Measurements from ENCODE around the gene UAP1L1.
A peak's percentile ranks its signal among the peaks of the same experiment; 100 is the strongest.

Gene UAP1L1

GRCh38 chr9:137068539-137069507, 8.5 kb upstream of the UAP1L1 start:
- Histone ChIP-seq H3K4me1 (ENCODE audit: control insufficient read depth in 1 of 2, insufficient read depth in 2 of 2, low read length in 2 of 2) (peaks cover 10 to 18% of the 10 kb centered on the region in 2 experiments), H4K8ac (ENCODE audit: low read depth, low read length) (no peak overlapping the region), H4K91ac (ENCODE audit: low read depth, low read length) (no peak overlapping the region), H3K9me3 (ENCODE audit: insufficient read depth, low read depth, low read length) (peaks cover 2% of the 10 kb centered on the region), H3K79me1 (ENCODE audit: low read length) (peaks cover 2% of the 10 kb centered on the region), H3K4me3 (ENCODE audit: low read depth, low read length) (no peak overlapping the region), H3K9ac (ENCODE audit: low read length) (no peak overlapping the region), H3K27ac (ENCODE audit: low read depth, low read length) (no peak overlapping the region), H4K12ac (ENCODE audit: low read depth, low read length) (no peak overlapping the region), H3K4ac (ENCODE audit: low read depth, low read length) (no peak overlapping the region), H3K27me3 (ENCODE audit: insufficient read depth, low read length) (no peaks in the 10 kb centered on the region), H2BK120ac (ENCODE audit: insufficient read depth, low read length, poor library complexity) (no peak overlapping the region), H2AFZ (ENCODE audit: insufficient read depth, low read length, poor library complexity) (no peak overlapping the region), H3K23ac (ENCODE audit: low read length) (no peak overlapping the region), H3K36me3 (ENCODE audit: control insufficient read depth in 1 of 2, insufficient read depth in 2 of 2, low read length in 2 of 2) (peaks cover 2 to 3% of the 10 kb centered on the region in 2 experiments), H2AK5ac (ENCODE audit: low read length) (no peak overlapping the region), H2BK5ac (ENCODE audit: low read depth, low read length, poor library complexity) (no peak overlapping the region), H2BK12ac (ENCODE audit: low read length) (no peak overlapping the region), H3K14ac (ENCODE audit: low read length) (no peak overlapping the region), H3K79me2 (ENCODE audit: control insufficient read depth, insufficient read depth, low read length, poor library complexity) (no peaks in the 10 kb centered on the region), H3K18ac (ENCODE audit: low read length) (no peak overlapping the region), H3K4me2 (ENCODE audit: low read length) (peak overlapping the region; percentile 82)
- WGBS (ENCODE audit: extremely low coverage, insufficient coverage, insufficient read length) = no CpG with 5 or more reads among the region's 17 CpGs
- DNase-seq = no peak

GRCh38 chr9:137069508-137070091, 7.7 kb upstream of the UAP1L1 start:
- Histone ChIP-seq H3K4me2 (ENCODE audit: low read length) (peak overlapping the region; percentile 82), H3K14ac (ENCODE audit: low read length) (no peak overlapping the region), H3K9me3 (ENCODE audit: insufficient read depth, low read depth, low read length) (peaks cover 2% of the 10 kb centered on the region), H2AK5ac (ENCODE audit: low read length) (no peak overlapping the region), H4K91ac (ENCODE audit: low read depth, low read length) (no peak overlapping the region), H4K8ac (ENCODE audit: low read depth, low read length) (no peak overlapping the region), H3K79me1 (ENCODE audit: low read length) (peaks cover 2% of the 10 kb centered on the region), H3K36me3 (ENCODE audit: control insufficient read depth in 1 of 2, insufficient read depth in 2 of 2, low read length in 2 of 2) (peaks cover 0 to 3% of the 10 kb centered on the region in 2 experiments), H3K18ac (ENCODE audit: low read length) (no peak overlapping the region), H3K4me3 (ENCODE audit: low read depth, low read length) (peak overlapping the region; percentile 74), H3K4ac (ENCODE audit: low read depth, low read length) (no peak overlapping the region), H3K4me1 (ENCODE audit: control insufficient read depth in 1 of 2, insufficient read depth in 2 of 2, low read length in 2 of 2) (peaks cover 10 to 18% of the 10 kb centered on the region in 2 experiments), H2BK120ac (ENCODE audit: insufficient read depth, low read length, poor library complexity) (no peak overlapping the region), H2BK5ac (ENCODE audit: low read depth, low read length, poor library complexity) (no peak overlapping the region), H3K9ac (ENCODE audit: low read length) (no peak overlapping the region), H3K27ac (ENCODE audit: low read depth, low read length) (no peak overlapping the region), H4K12ac (ENCODE audit: low read depth, low read length) (no peak overlapping the region), H2BK12ac (ENCODE audit: low read length) (no peak overlapping the region), H3K27me3 (ENCODE audit: insufficient read depth, low read length) (no peaks in the 10 kb centered on the region), H2AFZ (ENCODE audit: insufficient read depth, low read length, poor library complexity) (no peak overlapping the region), H3K23ac (ENCODE audit: low read length) (no peak overlapping the region), H3K79me2 (ENCODE audit: control insufficient read depth, insufficient read depth, low read length, poor library complexity) (no peaks in the 10 kb centered on the region)
- no peak for DNase-seq
- no CpG with 5 or more reads among the region's 52 CpGs for WGBS (ENCODE audit: extremely low coverage, insufficient coverage, insufficient read length)

- Histone ChIP-seq H3K36me3 (ENCODE audit: control insufficient read depth in 1 of 2, insufficient read depth in 2 of 2, low read length in 2 of 2) (peaks cover 0 to 2% of the 10 kb centered on the region in 2 experiments), H4K12ac (ENCODE audit: low read depth, low read length) (peak within 1 kb of the TSS; percentile 56), H2AK5ac (ENCODE audit: low read length) (no peak within 1 kb of the TSS), H3K4ac (ENCODE audit: low read depth, low read length) (no peak within 1 kb of the TSS), H2AFZ (ENCODE audit: insufficient read depth, low read length, poor library complexity) (peak within 1 kb of the TSS; percentile 74), H3K4me1 (ENCODE audit: control insufficient read depth in 1 of 2, insufficient read depth in 2 of 2, low read length in 2 of 2) (peaks cover 10 to 18% of the 10 kb centered on the region in 2 experiments), H4K91ac (ENCODE audit: low read depth, low read length) (peak within 1 kb of the TSS; percentile 58), H4K8ac (ENCODE audit: low read depth, low read length) (peak within 1 kb of the TSS; percentile 64), H2BK12ac (ENCODE audit: low read length) (peak within 1 kb of the TSS; percentile 14), H3K9me3 (ENCODE audit: insufficient read depth, low read depth, low read length) (no peaks in the 10 kb centered on the region), H3K18ac (ENCODE audit: low read length) (peak within 1 kb of the TSS; percentile 32), H3K79me1 (ENCODE audit: low read length) (peaks cover 2% of the 10 kb centered on the region), H2BK5ac (ENCODE audit: low read depth, low read length, poor library complexity) (no peak within 1 kb of the TSS), H3K9ac (ENCODE audit: low read length) (no peak within 1 kb of the TSS), H3K79me2 (ENCODE audit: control insufficient read depth, insufficient read depth, low read length, poor library complexity) (no peaks in the 10 kb centered on the region), H3K14ac (ENCODE audit: low read length) (peak within 1 kb of the TSS; percentile 16), H3K27ac (ENCODE audit: low read depth, low read length) (no peak within 1 kb of the TSS), H3K4me2 (ENCODE audit: low read length) (peak within 1 kb of the TSS; percentile 82), H3K4me3 (ENCODE audit: low read depth, low read length) (peak within 1 kb of the TSS; percentile 74), H2BK120ac (ENCODE audit: insufficient read depth, low read length, poor library complexity) (no peak within 1 kb of the TSS), H3K23ac (ENCODE audit: low read length) (no peak within 1 kb of the TSS), H3K27me3 (ENCODE audit: insufficient read depth, low read length) (no peaks in the 10 kb centered on the region)
- peak; percentile 89 to 92 for DNase-seq
- WGBS (ENCODE audit: extremely low coverage, insufficient coverage, insufficient read length) = no CpG with 5 or more reads among the region's 74 CpGs
These were observed 7.0 kb upstream of the UAP1L1 start, which contains the start of gene SAPCD2 for GRCh38 chr9:137070201-137070905. Gene SAPCD2, minus strand, starts transcription at chr9:137070557. Its CDS starts 97 bp downstream, at chr9:137070460.

GRCh38 chr9:137070906-137071275, 6.4 kb upstream of the UAP1L1 start:
- no peak overlapping the region for H2BK120ac ChIP-seq (ENCODE audit: insufficient read depth, low read length, poor library complexity)
- no peak overlapping the region for H3K4ac ChIP-seq (ENCODE audit: low read depth, low read length)
- peaks cover 2% of the 10 kb centered on the region for H3K79me1 ChIP-seq (ENCODE audit: low read length)
- H4K91ac ChIP-seq (ENCODE audit: low read depth, low read length) = peak overlapping the region; percentile 7
- peaks cover 10 to 18% of the 10 kb centered on the region in 2 experiments for H3K4me1 ChIP-seq (ENCODE audit: control insufficient read depth in 1 of 2, insufficient read depth in 2 of 2, low read length in 2 of 2)
- H2AFZ ChIP-seq (ENCODE audit: insufficient read depth, low read length, poor library complexity) = no peak overlapping the region
- no peak overlapping the region for H3K18ac ChIP-seq (ENCODE audit: low read length)
- no peak overlapping the region for H3K27ac ChIP-seq (ENCODE audit: low read depth, low read length)
- no CpG with 5 or more reads among the region's 6 CpGs for WGBS (ENCODE audit: extremely low coverage, insufficient coverage, insufficient read length)
- no peaks in the 10 kb centered on the region for H3K9me3 ChIP-seq (ENCODE audit: insufficient read depth, low read depth, low read length)
- no peak overlapping the region for H3K23ac ChIP-seq (ENCODE audit: low read length)
- peak overlapping the region; percentile 57 for H4K8ac ChIP-seq (ENCODE audit: low read depth, low read length)
- no peak overlapping the region for H2BK5ac ChIP-seq (ENCODE audit: low read depth, low read length, poor library complexity)
- H3K4me3 ChIP-seq (ENCODE audit: low read depth, low read length) = no peak overlapping the region
- no peak overlapping the region for H2AK5ac ChIP-seq (ENCODE audit: low read length)
- no peaks in the 10 kb centered on the region for H3K79me2 ChIP-seq (ENCODE audit: control insufficient read depth, insufficient read depth, low read length, poor library complexity)
- no peaks in the 10 kb centered on the region for H3K27me3 ChIP-seq (ENCODE audit: insufficient read depth, low read length)
- H3K14ac ChIP-seq (ENCODE audit: low read length) = peak overlapping the region; percentile 12
- no peak overlapping the region for H3K9ac ChIP-seq (ENCODE audit: low read length)
- peak overlapping the region; percentile 0 for H4K12ac ChIP-seq (ENCODE audit: low read depth, low read length)
- no peak for DNase-seq
- no peaks in the 10 kb centered on the region for H3K36me3 ChIP-seq (ENCODE audit: control insufficient read depth in 1 of 2, insufficient read depth in 2 of 2, low read length in 2 of 2)
- H3K4me2 ChIP-seq (ENCODE audit: low read length) = peak overlapping the region; percentile 82
- peak overlapping the region; percentile 14 for H2BK12ac ChIP-seq (ENCODE audit: low read length)
